B cell (primary cell): Measurements from ENCODE around the gene CHST11. TPM values are rescaled to one million over a fixed set of nuclear protein-coding genes. Genes with fewer than 3 reads are reported as not detected.
A peak's percentile ranks its signal among the peaks of the same experiment; 100 is the strongest.

Source experiments
- ATAC-seq: fragments of 200-7000 bp; cut with Tn5 transposase; one replicate; pipeline ENCODE4 v1.10.0; 2021; ENCODE audit warnings: low read depth, mild to moderate bottlenecking, moderate number of reproducible peaks, moderate library complexity
- CTCF ChIA-PET: fragments of 350-600 bp; sonication (Branson Sonifier 250); formaldehyde crosslinking; loops from one replicate; lab custom pipeline; 2021; ENCODE audit warnings: antibody characterized with exemption, inconsistent platforms; lab: Charles Lee
- POLR2A ChIA-PET: fragments of 350-600 bp; sonication (Branson Sonifier 250); formaldehyde crosslinking; loops from one replicate; lab custom pipeline; 2021; ENCODE audit warnings: antibody characterized with exemption; lab: Charles Lee
- DNase-seq: peaks from one replicate; pipeline ENCODE4 v3.0.0; 2013
- H2AFZ ChIP-seq: 2 replicates; pipeline ENCODE4 v1.6.1; 2012; ENCODE audit warnings: mild to moderate bottlenecking, low read depth, low read length; ENCODE audit not compliant: insufficient read depth, poor library complexity, severe bottlenecking
- H3K27ac ChIP-seq, 2 donors: 1 replicate in 1 of 2; 2 replicates in 1 of 2; pipeline ENCODE4 v1.5.1; 2012 to 2013; ENCODE audit warnings: low read length in 2 of 2, mild to moderate bottlenecking in 2 of 2, moderate library complexity in 1 of 2
- H3K27me3 ChIP-seq, 4 experiments: fragments of 200-600 bp in 1 of 4; sonication (generic) in 1 of 4; replicated peaks in 1 of 4; 1 replicate in 2 of 4; 2 replicates in 2 of 4; pipeline versions ENCODE4 v1.6.1 to v1.7.0; 2013 to 2016; ENCODE audit warnings: low read length in 3 of 4, mild to moderate bottlenecking in 2 of 4, mixed read lengths in 1 of 4, moderate library complexity in 1 of 4; ENCODE audit not compliant: insufficient read depth in 4 of 4, control insufficient read depth in 3 of 4; ENCODE audit errors: control extremely low read depth in 1 of 4
- H3K36me3 ChIP-seq, 2 experiments: replicated peaks in 1 of 2; 1 replicate in 1 of 2; 2 replicates in 1 of 2; pipeline versions ENCODE4 v1.6.1 to v1.7.1; 2013; ENCODE audit warnings: low read length in 1 of 2; ENCODE audit not compliant: insufficient read depth in 2 of 2, control insufficient read depth in 1 of 2; ENCODE audit errors: control extremely low read depth in 1 of 2, extremely low read depth in 1 of 2
- H3K4me1 ChIP-seq, 2 donors: fragments of 200-600 bp in 1 of 2; sonication (generic) in 1 of 2; 1 replicate in 1 of 2; 2 replicates in 1 of 2; pipeline versions ENCODE4 v1.5.1 to v1.6.1; 2013 to 2017; ENCODE audit warnings: low read length in 2 of 2; ENCODE audit not compliant: control insufficient read depth in 2 of 2, insufficient read depth in 2 of 2
- H3K4me2 ChIP-seq: replicated peaks from 2 replicates; pipeline ENCODE3; 2012; ENCODE audit warnings: mild to moderate bottlenecking, low read depth, low read length; ENCODE audit not compliant: poor library complexity, severe bottlenecking
- H3K4me3 ChIP-seq, 5 experiments: fragments of 200-600 bp in 1 of 5; sonication (generic) in 1 of 5; 1 replicate in 3 of 5; 2 replicates in 2 of 5; pipeline versions ENCODE4 v1.5.1 to v1.7.0; 2011 to 2016; ENCODE audit warnings: low read length in 4 of 5, mild to moderate bottlenecking in 4 of 5, low read depth in 2 of 5, control low read depth in 1 of 5, moderate library complexity in 1 of 5; ENCODE audit not compliant: insufficient read depth in 1 of 5; ENCODE audit errors: control extremely low read depth in 1 of 5, extremely low read depth in 1 of 5
- H3K79me2 ChIP-seq: fragments of 200-600 bp; sonication (generic); one replicate; pipeline ENCODE4 v1.6.0; 2016; ENCODE audit warnings: low read length; ENCODE audit not compliant: control insufficient read depth, insufficient read depth
- H3K9ac ChIP-seq: fragments of 200-600 bp; sonication (generic); 2 replicates; pipeline ENCODE4 v1.6.1; 2017; ENCODE audit warnings: mild to moderate bottlenecking, low read length, moderate library complexity
- H3K9me3 ChIP-seq, 3 donors: one replicate each; pipeline versions ENCODE4 v1.6.1 to v1.7.1; 2013; ENCODE audit warnings: low read length in 2 of 3; ENCODE audit not compliant: control insufficient read depth in 2 of 3, insufficient read depth in 1 of 3; ENCODE audit errors: control extremely low read depth in 1 of 3
- H4K20me1 ChIP-seq: 2 replicates; pipeline ENCODE4 v1.6.0; 2012; ENCODE audit warnings: mild to moderate bottlenecking, low read length; ENCODE audit not compliant: insufficient read depth, control insufficient read depth, poor library complexity, severe bottlenecking
- H3K27ac Mint-ChIP-seq: one replicate; pipeline ENCODE4 v1.8.0; 2021; ENCODE audit warnings: mixed read lengths
- H3K27me3 Mint-ChIP-seq: one replicate; pipeline ENCODE4 v1.8.0; 2021; ENCODE audit warnings: mixed read lengths
- H3K4me1 Mint-ChIP-seq: one replicate; pipeline ENCODE4 v1.8.0; 2021; ENCODE audit warnings: mixed read lengths
- H3K4me3 Mint-ChIP-seq: one replicate; pipeline ENCODE4 v1.8.0; 2021; ENCODE audit warnings: mixed read lengths
- H3K9me3 Mint-ChIP-seq: one replicate; pipeline ENCODE4 v1.8.0; 2022; ENCODE audit warnings: mixed read lengths; ENCODE audit not compliant: insufficient read depth
- CTCF ChIP-seq: fragments of 200-600 bp; IDR thresholded peaks from one replicate; pipeline ENCODE4 v1.8.0; 2022; ENCODE audit warnings: antibody characterized with exemption, mild to moderate bottlenecking
- EZH2 ChIP-seq: IDR thresholded peaks from 2 replicates; pipeline ENCODE4 v1.6.1; 2012; ENCODE audit warnings: borderline replicate concordance, low read depth, mild to moderate bottlenecking, moderate library complexity, low read length; ENCODE audit not compliant: insufficient read depth, poor library complexity, severe bottlenecking
- WGBS: methylation state at CpG from one replicate; pipeline ENCODE4 v1.1.5; 2013; ENCODE audit warnings: missing lambda C conversion rate; ENCODE audit not compliant: insufficient coverage; 5-methylcytosine and 5-hydroxymethylcytosine counted together
- intact Hi-C: fragments of 100-400 bp; cut with micrococcal nuclease; formaldehyde crosslinking; loops from one replicate; pipeline ENCODE4 v1.10.0; 2022
- polyA plus RNA-seq: library from polyadenylated mRNA; depleted of rRNA; stranded (reverse); fragments of >200 nt; gene quantifications from 2 replicates; pipeline ENCODE4 v1.2.3, GENCODE V29; 2012
- total RNA-seq, 2 donors: library from RNA; stranded (reverse); fragments of 120-200 nt in 1 of 2; gene quantifications; 1 replicate in 1 of 2; 2 replicates in 1 of 2; pipeline versions ENCODE4 v1.2.3 to v1.2.4, GENCODE V29; 2013 to 2022

The CHST11 gene
- total and polyA plus RNA-seq, 2 donors (not counting 1 experiment from before 2014, with no cell fraction given) = 46.3 to 152 TPM

GRCh38 chr12:104577581-104577981 lies 120.8 kb downstream of the CHST11 start:
- no peaks in the 10 kb centered on the region for H3K9me3 ChIP-seq
- 100% methylated on average over 1 of the region's 6 CpGs for WGBS
- DNase-seq (no peak), ATAC-seq (no peak)
- no peaks in the 10 kb centered on the region for H3K27me3 Mint-ChIP-seq
- POLR2A ChIA-PET = no interaction called here
- no peaks in the 10 kb centered on the region for H4K20me1 ChIP-seq
- no peaks in the 10 kb centered on the region for H3K36me3 ChIP-seq
- no peak overlapping the region for H3K4me2 ChIP-seq
- TF ChIP-seq EZH2 (no peak), CTCF (no peak)
- peaks cover 83% of the 10 kb centered on the region for H3K4me1 Mint-ChIP-seq
- H3K27ac ChIP-seq = no peak overlapping the region
- intact Hi-C loops = no loop called here
- no peaks in the 10 kb centered on the region for H3K9me3 Mint-ChIP-seq
- CTCF ChIA-PET = interaction anchor here (0.8 kb wide), 1 partner anchor 196 kb away, joined by 3 read pairs; no protein-coding TSS in a partner anchor
- H2AFZ ChIP-seq = no peak overlapping the region
- H3K27me3 ChIP-seq = no peaks in the 10 kb centered on the region
- peaks cover 78% of the 10 kb centered on the region for H3K79me2 ChIP-seq
- H3K27ac Mint-ChIP-seq = peak overlapping the region; percentile 34
- peaks cover 63 to 67% of the 10 kb centered on the region in 2 donors for H3K4me1 ChIP-seq
- no peak overlapping the region for H3K9ac ChIP-seq
- H3K4me3 ChIP-seq = no peak overlapping the region
- H3K4me3 Mint-ChIP-seq = no peak overlapping the region

GRCh38 chr12:104578453-104578852 lies 121.7 kb downstream of the CHST11 start:
- Histone ChIP-seq H3K36me3 (no peaks in the 10 kb centered on the region), H2AFZ (no peak overlapping the region), H3K4me3 (no peak overlapping the region), H3K9ac (no peak overlapping the region), H3K27ac (peak overlapping the region in 1 of 2 donors; percentile 1), H4K20me1 (no peaks in the 10 kb centered on the region), H3K79me2 (peaks cover 85% of the 10 kb centered on the region), H3K9me3 (no peaks in the 10 kb centered on the region), H3K27me3 (no peaks in the 10 kb centered on the region), H3K4me1 (peaks cover 71 to 74% of the 10 kb centered on the region in 2 donors), H3K4me2 (no peak overlapping the region)
- ATAC-seq (no peak), DNase-seq (no peak)
- TF ChIP-seq CTCF (no peak), EZH2 (no peak)
- CTCF ChIA-PET = interaction anchor here (1.1 to 3.5 kb wide), 2 partner anchors 9 to 197 kb away, joined by 3 to 14 read pairs; no protein-coding TSS in a partner anchor
- WGBS = 88% methylated on average over 6 of the region's 6 CpGs
- H3K27ac Mint-ChIP-seq = peak overlapping the region; percentile 37
- no peaks in the 10 kb centered on the region for H3K9me3 Mint-ChIP-seq
- intact Hi-C loops = no loop called here
- no peaks in the 10 kb centered on the region for H3K27me3 Mint-ChIP-seq
- POLR2A ChIA-PET = no interaction called here
- no peak overlapping the region for H3K4me3 Mint-ChIP-seq
- peaks cover 88% of the 10 kb centered on the region for H3K4me1 Mint-ChIP-seq
